SJSA1 (cell line): ENCODE measurements around the gene TERB1. TPM values are rescaled to one million over a fixed set of nuclear protein-coding genes. Genes with fewer than 3 reads are reported as not detected.

Experiments used
- DNase-seq, 2 experiments: peaks; one replicate each; pipeline ENCODE4 v3.0.0-alpha.2; 2015 to 2020; ENCODE audit warnings: low spot score in 2 of 2, low read depth in 1 of 2
- H3K27ac ChIP-seq: fragments of 250-450 bp; sonication (Bioruptor Pico); 2 replicates; pipeline ENCODE4 v1.5.1; 2020; ENCODE audit warnings: mild to moderate bottlenecking, moderate library complexity
- H3K27me3 ChIP-seq: fragments of 250-450 bp; sonication (Bioruptor Pico); replicated peaks from 2 replicates; pipeline ENCODE4 v1.5.1; 2020; ENCODE audit warnings: mild to moderate bottlenecking, moderate library complexity
- H3K36me3 ChIP-seq: fragments of 250-450 bp; sonication (Bioruptor Pico); 2 replicates; pipeline ENCODE4 v1.5.1; 2020; ENCODE audit warnings: mild to moderate bottlenecking
- H3K4me1 ChIP-seq: fragments of 250-450 bp; sonication (Bioruptor Pico); replicated peaks from 2 replicates; pipeline ENCODE4 v1.6.1; 2021; ENCODE audit warnings: mild to moderate bottlenecking
- H3K4me3 ChIP-seq: fragments of 250-450 bp; sonication (Bioruptor Pico); 2 replicates; pipeline ENCODE4 v1.5.1; 2020; ENCODE audit warnings: mild to moderate bottlenecking
- H3K9me3 ChIP-seq: fragments of 250-450 bp; sonication (Bioruptor Pico); replicated peaks from 2 replicates; pipeline ENCODE4 v1.5.1; 2020; ENCODE audit warnings: mild to moderate bottlenecking
- total RNA-seq: library from RNA; depleted of rRNA; stranded (reverse); fragments of >200 nt; shearing (Covaris generic); gene quantifications from 2 replicates; pipeline ENCODE4 v1.2.3, GENCODE V29; 2014

TERB1 gene
- total RNA-seq, 1 experiment from 2014 or later = 0.05 TPM

DNA sequence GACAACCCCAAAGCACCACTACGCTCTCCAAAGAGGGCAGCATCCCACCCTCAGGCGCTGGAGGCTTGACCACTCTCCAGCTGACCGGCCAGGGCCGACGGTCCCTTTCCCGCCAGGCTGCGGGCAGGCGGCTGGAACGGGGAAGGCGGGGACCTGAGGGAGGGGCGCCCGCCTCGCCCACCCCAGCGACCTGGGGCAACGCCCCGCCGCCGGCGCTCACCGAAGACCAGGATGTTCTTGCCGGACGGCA is 50.4 kb downstream of the TERB1 start:
- Histone ChIP-seq H3K36me3 (peaks cover 53% of the 10 kb centered on the region), H3K27me3 (peaks cover 21% of the 10 kb centered on the region), H3K4me3 (peak overlapping the region; percentile 98), H3K4me1 (peaks cover 15% of the 10 kb centered on the region), H3K27ac (peak overlapping the region; percentile 97), H3K9me3 (0 out of 2 replicates have a peak, but pooled peaks cover 4% of the 10 kb centered on the region)
- DNase-seq = no peak

DNA sequence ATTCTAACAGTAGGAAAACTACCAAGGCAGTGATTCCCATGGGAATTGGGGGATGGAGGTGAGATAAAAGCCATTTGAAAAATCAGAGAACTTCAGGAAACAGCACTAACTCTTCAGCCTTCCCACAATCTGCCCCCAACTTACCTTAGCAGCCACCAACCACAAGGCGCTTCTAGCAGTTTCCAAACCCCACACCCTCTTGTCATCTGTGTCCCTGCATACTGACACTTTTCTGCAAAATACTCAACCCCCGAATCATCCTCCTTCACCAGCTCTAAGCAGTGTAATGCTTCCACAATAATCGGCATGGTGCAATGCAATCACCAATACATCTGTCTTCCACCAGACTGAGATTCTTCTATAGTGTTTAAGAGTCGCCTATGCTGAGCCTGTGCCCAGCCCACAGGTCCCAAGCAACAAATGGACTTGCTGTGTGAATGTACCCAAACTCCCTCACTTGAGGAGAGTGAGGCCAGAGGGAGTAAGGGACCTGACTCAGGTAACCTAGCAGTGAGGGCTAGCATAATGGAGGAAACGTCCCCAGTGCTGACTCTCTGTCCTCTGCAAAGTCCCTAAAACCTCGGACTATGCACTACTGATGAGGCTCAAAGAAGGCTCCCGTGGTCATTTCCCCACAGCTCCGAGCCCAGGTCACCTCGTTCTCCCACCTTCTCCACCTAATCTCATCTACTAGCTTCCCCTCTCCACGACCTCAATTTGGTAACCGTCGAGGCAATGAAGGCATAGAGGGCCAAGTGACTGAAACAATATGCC is 50.9 kb downstream of the TERB1 start:
- H3K4me1 ChIP-seq = peaks cover 15% of the 10 kb centered on the region
- 0 out of 2 replicates have a peak, but pooled peaks cover 4% of the 10 kb centered on the region for H3K9me3 ChIP-seq
- peak overlapping the region; percentile 98 for H3K4me3 ChIP-seq
- DNase-seq = no peak
- H3K36me3 ChIP-seq = peaks cover 57% of the 10 kb centered on the region
- peaks cover 16% of the 10 kb centered on the region for H3K27me3 ChIP-seq
- peak overlapping the region; percentile 97 for H3K27ac ChIP-seq

DNA sequence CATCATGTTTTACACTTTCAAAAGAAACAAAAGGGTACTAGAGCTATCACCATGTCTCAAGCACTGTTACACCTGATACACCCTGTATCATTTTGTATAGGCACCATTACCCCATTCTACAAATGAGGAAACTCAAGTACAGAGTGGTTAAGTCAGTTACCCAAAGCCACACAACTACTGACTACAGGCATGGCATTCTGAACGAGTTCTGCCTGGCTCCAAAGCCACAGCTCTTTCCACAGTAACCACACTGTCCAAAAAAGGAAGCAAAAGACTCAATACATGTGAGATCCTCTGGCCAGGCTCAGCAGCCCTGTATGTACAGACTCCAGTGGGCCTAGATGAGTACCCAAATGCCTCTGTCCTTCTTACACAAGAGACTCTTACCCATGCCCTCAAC is 54.7 kb downstream of the TERB1 start:
- no peak for DNase-seq
- H3K27ac ChIP-seq = no peak overlapping the region
- no peak overlapping the region for H3K4me3 ChIP-seq
- peaks cover 22% of the 10 kb centered on the region for H3K4me1 ChIP-seq
- H3K9me3 ChIP-seq = 0 out of 2 replicates have a peak, but pooled peaks cover 2% of the 10 kb centered on the region
- peaks cover 94% of the 10 kb centered on the region for H3K36me3 ChIP-seq
- no peaks in the 10 kb centered on the region for H3K27me3 ChIP-seq

DNA sequence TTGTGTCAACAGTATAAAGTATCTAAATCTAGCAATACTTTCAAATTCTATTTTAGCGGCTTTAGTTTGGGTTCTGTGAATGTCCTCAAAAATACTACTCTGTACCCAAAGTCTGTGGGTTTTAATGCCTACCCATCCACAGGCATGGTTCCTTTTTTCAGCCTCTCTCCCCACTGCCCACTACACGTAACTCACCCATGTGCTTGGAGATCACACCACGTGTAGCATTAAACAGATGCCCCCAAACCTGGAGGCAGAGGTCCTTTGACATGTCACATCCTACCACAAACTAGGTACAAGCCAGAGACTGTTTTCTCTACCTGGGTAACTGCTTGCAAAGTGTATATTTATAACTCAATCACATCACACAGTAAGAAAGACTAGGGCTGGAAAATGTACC is 55.3 kb downstream of the TERB1 start:
- peaks cover 92% of the 10 kb centered on the region for H3K36me3 ChIP-seq
- no peak overlapping the region for H3K4me3 ChIP-seq
- H3K27me3 ChIP-seq = no peaks in the 10 kb centered on the region
- H3K4me1 ChIP-seq = peaks cover 26% of the 10 kb centered on the region
- H3K9me3 ChIP-seq = no peaks in the 10 kb centered on the region
- H3K27ac ChIP-seq = no peak overlapping the region
- DNase-seq = no peak

DNA sequence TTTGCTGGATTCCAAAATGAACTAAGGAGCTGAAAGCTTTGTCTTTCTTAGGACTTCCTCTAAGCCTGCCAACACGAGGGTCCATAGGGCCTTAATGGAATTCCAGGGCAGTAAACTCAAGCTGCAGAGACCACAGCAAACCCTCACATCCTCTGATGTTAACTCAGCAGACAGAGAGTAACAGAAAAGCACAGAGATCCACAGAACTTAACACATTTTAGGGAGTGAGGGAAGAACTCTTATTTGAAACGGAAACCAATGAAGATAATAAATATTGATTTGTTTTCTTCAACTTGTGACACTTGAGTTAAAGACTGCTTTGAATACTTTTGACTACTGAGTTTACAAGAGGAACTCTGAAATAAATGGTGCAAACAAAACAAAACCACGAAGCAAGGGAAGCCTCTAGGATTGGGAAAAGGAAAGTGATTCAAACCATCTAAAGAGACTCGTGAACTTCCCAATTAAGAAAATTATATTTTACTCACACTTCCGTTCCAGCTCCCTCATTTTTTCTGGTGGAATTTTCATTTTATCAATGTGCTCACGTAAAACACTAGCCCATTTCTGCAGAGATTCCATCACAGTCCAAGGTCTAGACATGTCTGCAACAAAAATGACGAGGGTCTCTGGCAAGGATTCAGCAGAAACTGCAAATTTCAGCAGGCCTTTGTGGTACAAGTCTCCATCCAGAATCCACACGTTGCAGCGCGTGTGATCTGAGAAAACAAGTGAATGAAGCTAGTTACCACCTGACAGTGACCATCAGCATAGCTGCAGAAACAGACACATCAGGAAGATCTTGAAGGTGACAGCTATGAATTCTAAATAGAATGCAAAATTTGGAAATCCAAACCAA is 59.2 kb downstream of the TERB1 start:
- no peak for DNase-seq
- H3K9me3 ChIP-seq = no peaks in the 10 kb centered on the region
- peak overlapping the region; percentile 32; the same call in 1 of the 2 replicates for H3K27ac ChIP-seq
- peaks cover 94% of the 10 kb centered on the region for H3K36me3 ChIP-seq
- peaks cover 25% of the 10 kb centered on the region for H3K4me1 ChIP-seq
- H3K4me3 ChIP-seq = no peak overlapping the region
- no peaks in the 10 kb centered on the region for H3K27me3 ChIP-seq

DNA sequence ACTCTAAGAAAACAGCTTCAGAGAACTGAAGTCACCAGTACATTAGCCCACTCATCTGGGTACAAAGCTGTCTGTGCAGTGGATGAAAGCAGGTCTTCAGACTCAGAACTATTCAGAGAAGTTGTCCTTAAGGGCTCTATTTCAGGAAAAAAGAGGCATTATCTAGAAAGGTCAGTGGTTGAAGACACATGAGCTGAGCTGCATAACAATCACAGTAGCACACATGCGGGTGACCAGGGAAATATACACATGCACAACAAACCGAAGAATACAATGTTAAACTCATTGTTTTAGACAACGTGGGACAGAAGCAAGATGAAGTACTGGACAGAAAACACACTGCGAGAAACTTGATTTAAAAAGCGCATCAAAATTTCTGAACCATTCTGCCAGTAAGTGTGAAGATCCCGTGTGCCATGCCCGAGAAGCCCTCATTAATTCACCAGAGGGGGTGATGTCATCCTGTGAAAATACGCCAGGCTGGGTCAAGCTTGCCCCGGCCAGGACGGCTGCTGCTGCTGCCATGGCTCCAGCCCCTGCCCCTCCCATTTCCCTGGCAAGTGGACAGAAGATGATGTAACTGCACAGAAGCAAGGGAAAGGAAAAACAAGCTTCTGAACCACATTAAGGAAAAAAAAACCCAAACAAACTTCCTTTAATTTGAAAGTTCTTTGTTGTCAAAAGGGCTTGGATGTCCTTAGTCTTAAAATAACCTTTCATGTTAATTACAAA is 60.0 kb downstream of the TERB1 start:
- H3K9me3 ChIP-seq = no peaks in the 10 kb centered on the region
- no peak overlapping the region for H3K4me3 ChIP-seq
- peaks cover 25% of the 10 kb centered on the region for H3K4me1 ChIP-seq
- H3K27me3 ChIP-seq = no peaks in the 10 kb centered on the region
- H3K36me3 ChIP-seq = peaks cover 94% of the 10 kb centered on the region
- peak overlapping the region; percentile 35 for H3K27ac ChIP-seq
- DNase-seq = peak; percentile 82 to 84

DNA sequence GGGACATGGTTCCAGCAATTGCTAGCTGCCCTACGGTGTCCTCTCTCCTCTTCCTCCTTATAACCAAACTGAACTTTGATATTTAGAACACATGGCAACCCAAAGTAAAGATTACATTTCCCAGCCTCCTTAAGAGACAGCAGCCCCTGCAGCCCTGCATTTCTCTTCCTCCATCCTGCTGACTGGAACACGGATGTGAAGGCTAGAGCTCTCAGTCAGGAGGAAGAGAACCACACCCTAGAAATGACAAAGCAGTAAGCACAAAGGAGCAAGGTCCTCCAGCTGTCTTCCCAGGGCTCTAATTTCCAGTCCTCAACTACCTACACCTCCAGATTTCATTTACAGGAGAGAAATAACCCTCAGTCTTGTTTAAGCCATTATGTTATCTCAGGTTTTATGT is 60.9 kb downstream of the TERB1 start:
- no peak for DNase-seq
- no peak overlapping the region for H3K27ac ChIP-seq
- H3K27me3 ChIP-seq = no peaks in the 10 kb centered on the region
- H3K4me3 ChIP-seq = no peak overlapping the region
- H3K4me1 ChIP-seq = peaks cover 25% of the 10 kb centered on the region
- H3K9me3 ChIP-seq = no peaks in the 10 kb centered on the region
- peaks cover 96% of the 10 kb centered on the region for H3K36me3 ChIP-seq

DNA sequence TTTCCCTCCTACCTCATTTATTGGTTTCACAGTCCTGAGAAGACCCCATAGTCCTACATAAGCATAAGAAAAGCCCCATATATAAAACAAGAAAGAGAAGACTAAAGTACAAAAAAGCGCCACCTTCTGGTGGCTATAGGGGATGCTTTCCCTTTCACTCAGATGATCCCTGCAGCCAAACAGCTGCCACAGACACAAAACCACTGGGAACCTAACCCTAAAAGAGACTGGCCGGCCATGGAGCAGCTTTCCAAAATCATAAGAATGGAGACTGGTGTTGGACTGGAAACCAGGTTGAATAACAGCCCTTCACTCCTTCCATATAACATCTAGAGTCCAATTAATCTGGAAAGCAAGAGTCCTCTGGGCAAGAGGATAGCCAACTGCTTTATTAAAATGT is 61.4 kb downstream of the TERB1 start:
- H3K27me3 ChIP-seq = no peaks in the 10 kb centered on the region
- H3K4me3 ChIP-seq = no peak overlapping the region
- peaks cover 96% of the 10 kb centered on the region for H3K36me3 ChIP-seq
- H3K27ac ChIP-seq = no peak overlapping the region
- H3K4me1 ChIP-seq = peaks cover 25% of the 10 kb centered on the region
- DNase-seq = peak in 1 of 2 experiments; percentile 53
- H3K9me3 ChIP-seq = no peaks in the 10 kb centered on the region

DNA sequence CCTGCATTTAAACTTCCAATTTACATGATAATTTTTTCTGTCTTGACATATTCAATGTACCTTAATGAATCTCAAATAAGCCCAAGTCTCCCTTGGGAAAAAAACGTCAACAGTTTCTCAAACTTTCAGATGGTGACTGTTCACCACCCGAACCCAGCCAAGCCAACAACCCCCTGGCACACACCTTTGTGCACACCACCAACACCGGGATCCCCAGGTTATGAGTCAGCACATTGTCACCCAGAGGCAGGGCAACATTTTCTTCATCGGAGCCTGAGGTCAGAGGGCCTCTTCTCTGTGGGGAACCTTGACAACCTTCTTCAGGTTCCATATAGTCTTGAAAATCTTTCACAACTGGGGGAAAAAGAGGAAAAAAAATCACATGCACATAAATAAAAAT is 65.5 kb downstream of the TERB1 start:
- no peak for DNase-seq
- H3K36me3 ChIP-seq = peaks cover 97% of the 10 kb centered on the region
- H3K4me1 ChIP-seq = peaks cover 6% of the 10 kb centered on the region
- no peak overlapping the region for H3K4me3 ChIP-seq
- no peaks in the 10 kb centered on the region for H3K9me3 ChIP-seq
- H3K27me3 ChIP-seq = no peaks in the 10 kb centered on the region
- no peak overlapping the region for H3K27ac ChIP-seq

DNA sequence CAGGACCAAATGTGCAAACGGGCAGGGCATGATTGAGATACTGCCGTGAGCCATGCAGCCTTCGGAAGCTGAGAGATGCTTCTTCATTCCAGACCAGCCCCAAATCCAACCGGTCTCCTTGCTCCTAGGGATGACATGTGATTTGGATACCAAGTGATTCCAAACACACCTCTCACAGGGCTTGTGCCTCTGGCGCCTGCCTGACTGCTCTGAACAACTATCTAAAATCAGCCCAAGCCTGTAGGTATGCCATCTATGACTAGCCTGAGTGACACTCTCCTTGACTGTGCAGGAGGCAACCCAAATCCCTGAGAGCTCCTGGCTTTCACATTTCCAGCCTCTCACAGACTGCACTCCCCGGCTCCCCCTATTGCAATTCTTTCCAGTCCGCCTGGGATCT is 70.3 kb downstream of the TERB1 start:
- Histone ChIP-seq H3K27me3 (no peaks in the 10 kb centered on the region), H3K9me3 (no peaks in the 10 kb centered on the region), H3K4me3 (no peak overlapping the region), H3K4me1 (no peaks in the 10 kb centered on the region), H3K27ac (no peak overlapping the region), H3K36me3 (peaks cover 95% of the 10 kb centered on the region)
- no peak for DNase-seq

DNA sequence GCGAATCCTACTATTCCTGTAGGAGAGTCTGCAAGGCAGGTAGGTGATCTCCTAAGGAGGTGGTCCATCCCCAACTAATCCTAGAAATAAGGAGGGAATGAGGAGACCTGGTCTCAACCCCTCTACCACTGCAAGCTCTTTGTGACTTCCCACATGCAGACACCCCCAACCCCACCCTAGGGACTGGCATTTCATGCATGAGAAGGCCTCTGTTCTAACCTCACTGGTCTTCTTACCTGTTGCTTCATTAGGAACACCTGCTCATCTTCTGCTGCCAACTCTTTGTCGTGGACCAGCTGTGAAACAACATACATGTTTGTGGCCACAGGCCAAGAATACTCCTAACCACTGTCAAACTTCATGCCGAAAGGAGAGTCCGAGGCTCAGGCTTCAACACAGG is 72.6 kb downstream of the TERB1 start:
- H3K9me3 ChIP-seq = no peaks in the 10 kb centered on the region
- peaks cover 97% of the 10 kb centered on the region for H3K36me3 ChIP-seq
- H3K27me3 ChIP-seq = no peaks in the 10 kb centered on the region
- no peak overlapping the region for H3K27ac ChIP-seq
- H3K4me1 ChIP-seq = no peaks in the 10 kb centered on the region
- no peak overlapping the region for H3K4me3 ChIP-seq
- DNase-seq = no peak

DNA sequence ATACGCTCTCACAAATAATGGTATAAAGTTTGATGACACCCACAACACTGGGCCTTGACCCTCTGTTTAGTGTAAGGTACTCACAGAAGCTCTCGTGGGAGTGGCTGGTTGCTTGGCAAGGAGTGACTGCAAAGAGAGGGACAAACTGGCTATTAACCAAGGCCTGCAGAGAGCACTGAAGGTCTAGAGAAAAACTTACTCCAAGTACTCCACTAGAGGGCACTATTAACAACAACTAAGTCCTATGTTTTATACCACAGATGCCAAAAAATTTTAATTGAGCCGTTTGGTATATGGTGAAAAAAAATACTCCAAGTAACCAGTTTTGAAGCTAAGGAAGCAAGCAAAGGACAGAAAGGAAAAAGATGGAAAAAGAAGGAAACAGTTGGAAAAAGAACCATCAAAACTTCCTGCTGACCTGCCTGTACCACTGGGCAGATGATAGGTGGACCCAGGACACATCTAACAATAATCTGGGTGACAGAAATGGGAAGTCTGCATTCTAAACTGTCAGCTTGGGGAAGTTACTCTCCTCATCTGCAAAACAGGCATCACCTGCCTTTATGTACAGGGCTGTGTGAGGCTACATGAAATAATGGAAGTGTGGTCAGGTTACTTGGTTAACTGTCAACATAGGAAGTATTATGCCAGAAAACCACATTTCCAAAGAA is 73.1 kb downstream of the TERB1 start:
- no peaks in the 10 kb centered on the region for H3K9me3 ChIP-seq
- no peaks in the 10 kb centered on the region for H3K4me1 ChIP-seq
- peaks cover 97% of the 10 kb centered on the region for H3K36me3 ChIP-seq
- H3K27ac ChIP-seq = no peak overlapping the region
- peak in 1 of 2 experiments; percentile 49 for DNase-seq
- H3K4me3 ChIP-seq = no peak overlapping the region
- no peaks in the 10 kb centered on the region for H3K27me3 ChIP-seq

DNA sequence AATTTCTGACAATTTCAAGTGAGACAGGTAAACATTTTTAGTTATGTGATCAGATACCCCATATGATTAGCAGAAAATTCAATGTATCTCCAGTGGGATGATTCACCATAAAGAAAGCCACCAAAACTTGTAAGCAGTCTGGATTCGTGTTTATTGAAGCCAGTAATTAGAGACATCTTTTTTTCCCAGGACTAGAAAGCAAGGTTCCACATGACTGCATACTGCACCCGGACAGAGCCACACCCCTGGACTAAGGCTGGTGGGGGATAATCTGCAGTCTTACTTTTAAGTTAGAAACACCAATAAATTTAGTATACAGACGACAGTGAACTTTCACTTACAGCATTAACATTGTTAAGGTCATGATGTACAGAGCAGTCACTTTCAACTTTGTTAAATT is 80.6 kb downstream of the TERB1 start:
- no peaks in the 10 kb centered on the region for H3K9me3 ChIP-seq
- H3K4me3 ChIP-seq = no peak overlapping the region
- no peak overlapping the region for H3K27ac ChIP-seq
- no peak for DNase-seq
- no peaks in the 10 kb centered on the region; the same call in 1 of the 2 replicates for H3K4me1 ChIP-seq
- H3K27me3 ChIP-seq = no peaks in the 10 kb centered on the region
- H3K36me3 ChIP-seq = peaks cover 50% of the 10 kb centered on the region
